HG03196 (cell line): ENCODE data around the gene RAD23A.

Source experiments
- ATAC-seq: cut with Tn5 transposase; IDR thresholded peaks from one replicate; pipeline ENCODE4 v1.9.1; 2021; ENCODE audit not compliant: unreplicated experiment

Gene RAD23A

DNA sequence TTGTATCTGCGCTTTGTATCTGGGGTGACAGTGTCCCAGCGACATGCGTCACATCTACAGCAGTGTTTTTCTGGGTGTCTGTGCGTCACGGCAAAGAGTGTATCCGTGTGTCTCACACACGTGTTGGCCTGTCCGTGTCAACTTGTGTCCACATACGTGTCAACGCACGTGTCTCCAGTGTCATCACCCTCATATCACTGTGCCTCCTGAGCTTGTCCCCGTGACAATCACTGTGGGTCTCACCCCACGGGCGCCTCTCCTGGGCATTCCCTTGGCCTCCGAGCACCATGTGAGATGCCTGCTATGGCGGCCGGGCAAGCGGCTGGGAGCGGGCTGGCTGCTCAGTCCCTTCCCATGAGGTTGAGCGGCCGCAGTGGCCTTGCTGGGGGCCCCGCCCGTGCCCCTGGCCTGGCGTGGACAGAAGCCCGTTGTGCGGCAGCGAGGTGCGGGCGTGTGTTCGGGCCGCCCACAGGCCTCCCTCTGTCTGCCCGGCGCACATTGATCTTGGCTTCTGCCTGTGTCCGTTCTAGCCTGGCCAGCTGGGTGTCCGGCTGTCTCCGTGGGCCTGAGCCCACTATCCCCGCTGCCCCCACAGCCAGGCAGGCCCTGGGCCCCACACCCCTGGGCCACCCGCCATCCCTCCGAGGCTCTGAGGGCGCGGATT, 56.0 kb downstream of the RAD23A start:
- ATAC-seq, result no peak

DNA sequence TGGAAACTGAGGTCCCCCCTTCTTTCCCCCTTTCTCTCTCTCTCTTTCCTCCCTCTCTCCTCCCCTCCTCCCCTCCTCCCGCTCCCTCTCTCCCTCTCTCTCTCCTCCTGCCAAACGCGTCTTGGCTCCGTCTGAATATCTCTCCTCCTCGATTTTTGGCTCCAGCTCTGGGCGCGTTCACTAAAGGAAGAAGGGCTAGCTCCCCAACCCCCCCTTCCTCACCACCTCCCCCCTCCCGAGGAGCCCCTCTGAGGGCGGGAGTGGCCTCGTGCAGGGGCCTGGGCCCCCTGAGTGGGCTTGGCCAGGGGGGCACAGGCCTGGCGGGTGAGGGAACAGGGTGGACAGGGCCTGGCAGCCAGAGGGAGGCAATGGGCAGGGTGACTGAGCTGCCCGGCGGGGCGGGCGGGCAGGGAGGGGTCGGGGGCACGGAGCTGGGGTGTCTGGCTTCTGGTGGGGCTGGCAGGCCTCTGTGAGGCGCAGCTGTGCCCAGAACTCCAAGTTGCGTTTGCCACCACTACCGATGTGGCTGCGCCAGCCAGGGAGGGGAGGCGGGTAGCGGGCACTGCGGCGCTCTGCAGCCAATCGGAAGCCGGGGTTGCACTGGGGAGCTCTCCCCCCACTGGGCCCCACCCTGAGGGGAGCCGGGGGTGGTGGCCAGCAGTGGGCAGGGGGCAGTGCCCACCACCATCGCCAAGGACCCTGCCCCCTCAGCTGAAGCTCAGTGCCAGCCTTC, 56.7 kb downstream of the RAD23A start:
- no peak for ATAC-seq

DNA sequence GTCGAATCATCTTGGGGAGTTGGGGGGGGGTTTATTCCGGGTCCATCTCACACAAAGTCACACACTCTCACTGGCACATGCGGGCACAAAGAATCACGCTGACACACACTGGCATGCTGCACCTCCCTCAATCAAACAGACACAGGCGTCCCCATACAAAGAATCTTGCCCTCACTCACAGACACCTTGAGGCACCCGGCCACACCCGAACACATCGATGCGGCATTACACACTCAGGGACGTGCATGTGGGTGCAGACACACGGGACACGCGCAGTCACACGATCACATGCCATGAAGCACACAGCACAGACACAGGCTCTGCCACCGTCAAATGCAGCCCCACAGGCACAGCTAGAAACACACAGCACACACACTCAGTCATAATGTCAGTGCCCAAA, 57.4 kb downstream of the RAD23A start:
- no peak for ATAC-seq
